Pancreas (tissue), 10 donors: ENCODE results near the gene GP1BA. TPM values are rescaled to one million over a fixed set of nuclear protein-coding genes. Genes with fewer than 3 reads are reported as not detected.
A peak's percentile ranks its signal among the peaks of the same experiment; 100 is the strongest.

ENCODE experiments used
- ATAC-seq, 4 donors: fragments of 200-7000 bp; cut with Tn5 transposase; one replicate each; pipeline versions ENCODE4 v1.8.0 to v1.9.1; 2020; ENCODE audit warnings: mild to moderate bottlenecking in 4 of 4, moderate library complexity in 4 of 4
- DNase-seq, 6 donors: peaks; one replicate each; pipeline ENCODE4 v3.0.0-alpha.2; 2020
- FAIRE-seq: peaks from 2 replicates; lab custom pipeline; 2012; peaks lifted over from hg19 to GRCh38; lab: Jason Lieb, UNC
- H3K27ac ChIP-seq, 4 donors: fragments of 200-600 bp; sonication (generic); 1 replicate in 3 of 4; 2 replicates in 1 of 4; pipeline versions ENCODE4 v1.5.0 to v1.8.0; 2020
- H3K27me3 ChIP-seq, 4 donors: fragments of 200-600 bp; one replicate each; pipeline ENCODE4 v1.8.0; 2021
- H3K36me3 ChIP-seq, 3 donors: fragments of 200-600 bp; sonication (generic) in 1 of 3; one replicate each; pipeline versions ENCODE4 v1.5.0 to v1.8.0; 2020 to 2021
- H3K4me1 ChIP-seq, 3 donors: fragments of 200-600 bp; one replicate each; pipeline ENCODE4 v1.8.0; 2021
- H3K4me3 ChIP-seq, 4 donors: fragments of 200-600 bp; sonication (generic) in 2 of 4; one replicate each; pipeline versions ENCODE4 v1.5.0 to v1.8.0; 2020 to 2021
- H3K9me3 ChIP-seq, 4 donors: fragments of 200-600 bp; one replicate each; pipeline ENCODE4 v1.8.0; 2021
- WGBS, 2 donors: extraction: QIAGEN DNeasy Blood & Tissue Kit; methylation state at CpG; one replicate each; pipeline ENCODE4 v1.1.7; 2013; 5-methylcytosine and 5-hydroxymethylcytosine counted together
- intact Hi-C, 3 donors: fragments of 100-400 bp; cut with DNase I; formaldehyde crosslinking; loops; one replicate each; pipeline versions ENCODE4 v1.11.1 to v1.14.2; 2022
- polyA plus RNA-seq, 2 donors: library from polyadenylated mRNA; stranded (reverse); fragments of 200-250 nt; gene quantifications; one replicate each; pipeline ENCODE4 v1.2.3, GENCODE V29; 2013
- total RNA-seq, 6 donors: library from RNA; stranded (reverse); fragmentation: NEBNext Ultra II Directional in 4 of 6; extraction: Animal tissue kit (Norgen Biotek cat#: 25700) in 4 of 6; gene quantifications; one replicate each; pipeline versions ENCODE4 v1.2.1 to v1.2.4, GENCODE V29; 2021 to 2023
- TF ChIP-seq, protein P1 (sequence below), 4 donors: fragments of 200-600 bp; sonication (generic) in 3 of 4; IDR thresholded peaks; one replicate each; pipeline versions ENCODE4 v1.5.0 to v1.8.0; 2021; ENCODE audit warnings: antibody characterized with exemption in 4 of 4
- donor health status: healthy with polysubstance abuse.
- donor health status: DM: no; HTN: no; CAD: no; lungs with moderate emphysema.
- donor health status: DM: no; HTN: no; CAD: no.
- donor health status: control.
- donor health status: control.
- donor health status: Bipolar disorder and iron deficiency.
- donor health status: DM: yes; HTN: yes; CAD: no.
- donor health status: DM: no; HTN: no; CAD: no.
- donor health status: DM: no; HTN: no; CAD: no.
- donor health status: DM: yes; HTN: yes; CAD: no.

The GP1BA gene
- total and polyA plus RNA-seq, 8 donors, result 0.06 to 0.37 (median 0.13) TPM; not detected in 4

DNA sequence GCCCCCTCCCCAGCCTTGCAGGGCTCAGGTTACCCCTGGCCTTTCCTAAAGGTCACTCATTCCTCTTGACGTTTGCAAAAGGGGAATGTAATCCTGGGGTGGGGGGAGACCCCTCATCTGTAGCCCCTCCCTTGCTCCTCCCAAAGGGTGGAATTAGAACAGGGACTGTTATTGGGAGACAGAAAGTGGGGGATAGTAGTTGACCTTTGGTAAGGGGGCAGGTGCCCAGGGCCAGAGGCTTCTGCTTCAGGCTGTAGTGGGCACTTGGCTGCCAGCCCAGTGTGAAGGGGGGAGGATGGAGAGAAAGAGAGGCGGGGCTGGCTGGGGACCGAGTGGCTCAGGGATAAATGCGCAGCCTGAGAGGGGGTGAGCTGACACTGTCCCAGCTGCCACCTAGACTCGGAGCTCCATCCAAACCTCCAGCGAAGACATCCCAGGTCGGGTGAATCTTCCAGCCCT, 18.7 kb downstream of the GP1BA start, which contains the start of gene ENO3:
Gene ENO3 (plus strand): TSS at position 374 of the 459 bp plus-strand sequence. CDS start 711 bp downstream, outside the sequence.
- DNase-seq, result peak in 2 of 6 donors; percentile 44 to 74
- peak within 1 kb of the TSS; percentile 88 to 99 (median 98) for H3K27ac ChIP-seq
- ATAC-seq, result no peak
- peaks cover 0 to 3% (median 0%) of the 10 kb centered on the region in 3 donors for H3K36me3 ChIP-seq
- TF ChIP-seq, protein P1, sequence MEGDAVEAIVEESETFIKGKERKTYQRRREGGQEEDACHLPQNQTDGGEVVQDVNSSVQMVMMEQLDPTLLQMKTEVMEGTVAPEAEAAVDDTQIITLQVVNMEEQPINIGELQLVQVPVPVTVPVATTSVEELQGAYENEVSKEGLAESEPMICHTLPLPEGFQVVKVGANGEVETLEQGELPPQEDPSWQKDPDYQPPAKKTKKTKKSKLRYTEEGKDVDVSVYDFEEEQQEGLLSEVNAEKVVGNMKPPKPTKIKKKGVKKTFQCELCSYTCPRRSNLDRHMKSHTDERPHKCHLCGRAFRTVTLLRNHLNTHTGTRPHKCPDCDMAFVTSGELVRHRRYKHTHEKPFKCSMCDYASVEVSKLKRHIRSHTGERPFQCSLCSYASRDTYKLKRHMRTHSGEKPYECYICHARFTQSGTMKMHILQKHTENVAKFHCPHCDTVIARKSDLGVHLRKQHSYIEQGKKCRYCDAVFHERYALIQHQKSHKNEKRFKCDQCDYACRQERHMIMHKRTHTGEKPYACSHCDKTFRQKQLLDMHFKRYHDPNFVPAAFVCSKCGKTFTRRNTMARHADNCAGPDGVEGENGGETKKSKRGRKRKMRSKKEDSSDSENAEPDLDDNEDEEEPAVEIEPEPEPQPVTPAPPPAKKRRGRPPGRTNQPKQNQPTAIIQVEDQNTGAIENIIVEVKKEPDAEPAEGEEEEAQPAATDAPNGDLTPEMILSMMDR (IDR thresholded peaks at IDR 0.05), result no peak
- no peak for FAIRE-seq
- no peaks in the 10 kb centered on the region for H3K9me3 ChIP-seq
- intact Hi-C loops, result no loop called here
- 56 to 60% methylated on average over 4 to 7 of the region's 7 CpGs for WGBS, 2 donors
- H3K4me3 ChIP-seq, result peak within 1 kb of the TSS; percentile 94 to 100 (median 97)
- H3K27me3 ChIP-seq, result no peaks in the 10 kb centered on the region
- peaks cover 0 to 12% (median 0%) of the 10 kb centered on the region in 3 donors for H3K4me1 ChIP-seq

DNA sequence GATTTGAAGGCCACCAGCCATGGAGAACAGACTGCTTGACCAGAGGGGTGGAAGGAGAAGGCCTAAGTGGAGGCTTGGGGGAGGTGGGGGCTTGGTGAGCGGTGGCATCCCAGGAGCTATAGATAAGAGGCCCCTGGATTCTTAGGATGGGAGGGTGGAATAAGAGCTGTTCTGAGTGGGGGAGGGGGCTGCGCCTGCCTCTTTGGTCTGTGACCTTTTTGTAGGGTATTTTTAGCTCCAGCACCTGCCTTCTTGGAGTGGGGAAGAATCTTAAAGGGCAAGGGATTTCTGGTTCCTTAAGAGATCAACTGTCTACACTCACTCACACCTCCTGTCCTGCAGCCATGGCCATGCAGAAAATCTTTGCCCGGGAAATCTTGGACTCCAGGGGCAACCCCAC, 19.4 kb downstream of the GP1BA start:
- no peaks in the 10 kb centered on the region for H3K9me3 ChIP-seq
- DNase-seq (peak in 1 of 6 donors; percentile 13), ATAC-seq (no peak), FAIRE-seq (no peak)
- WGBS, 2 donors, result 62 to 68% methylated on average over 3 of the region's 3 CpGs
- no peak overlapping the region for H3K27ac ChIP-seq
- no peak overlapping the region for H3K4me3 ChIP-seq
- no peaks in the 10 kb centered on the region for H3K27me3 ChIP-seq
- peaks cover 0 to 5% (median 0%) of the 10 kb centered on the region in 3 donors for H3K4me1 ChIP-seq
- H3K36me3 ChIP-seq, result no peaks in the 10 kb centered on the region
- TF ChIP-seq, protein P1 (IDR thresholded peaks at IDR 0.05), result no peak
- intact Hi-C loops, result no loop called here

DNA sequence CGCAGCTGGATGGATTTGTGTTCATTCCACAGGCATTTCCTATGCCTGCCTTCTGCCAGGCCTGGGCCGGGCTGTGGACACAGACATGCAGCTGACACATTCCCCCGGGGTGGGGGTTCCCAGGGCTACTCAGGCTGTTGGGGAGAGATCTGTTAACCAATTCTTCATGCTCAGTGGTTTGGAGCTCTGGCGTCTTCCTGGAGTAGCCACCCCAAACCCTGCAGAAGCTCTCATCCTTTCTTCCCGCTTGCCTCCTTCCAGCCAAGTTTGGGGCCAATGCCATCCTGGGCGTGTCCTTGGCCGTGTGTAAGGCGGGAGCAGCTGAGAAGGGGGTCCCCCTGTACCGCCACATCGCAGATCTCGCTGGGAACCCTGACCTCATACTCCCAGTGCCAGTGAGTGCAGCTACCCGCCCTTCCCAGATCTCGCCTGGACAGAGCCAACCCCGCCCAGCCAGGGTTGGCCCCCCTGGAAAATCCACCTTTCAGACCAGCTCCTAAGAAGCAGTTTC, 21.4 kb downstream of the GP1BA start:
- no peak for FAIRE-seq
- Histone ChIP-seq H3K4me1 (peaks cover 0 to 3% (median 0%) of the 10 kb centered on the region in 3 donors), H3K4me3 (no peak overlapping the region), H3K27me3 (no peaks in the 10 kb centered on the region), H3K27ac (no peak overlapping the region), H3K36me3 (no peaks in the 10 kb centered on the region), H3K9me3 (no peaks in the 10 kb centered on the region)
- TF ChIP-seq, protein P1 (IDR thresholded peaks at IDR 0.05), result no peak
- no peak for DNase-seq
- no peak for ATAC-seq
- 73 to 74% methylated on average over 14 of the region's 14 CpGs for WGBS, 2 donors
- intact Hi-C loops, result no loop called here

DNA sequence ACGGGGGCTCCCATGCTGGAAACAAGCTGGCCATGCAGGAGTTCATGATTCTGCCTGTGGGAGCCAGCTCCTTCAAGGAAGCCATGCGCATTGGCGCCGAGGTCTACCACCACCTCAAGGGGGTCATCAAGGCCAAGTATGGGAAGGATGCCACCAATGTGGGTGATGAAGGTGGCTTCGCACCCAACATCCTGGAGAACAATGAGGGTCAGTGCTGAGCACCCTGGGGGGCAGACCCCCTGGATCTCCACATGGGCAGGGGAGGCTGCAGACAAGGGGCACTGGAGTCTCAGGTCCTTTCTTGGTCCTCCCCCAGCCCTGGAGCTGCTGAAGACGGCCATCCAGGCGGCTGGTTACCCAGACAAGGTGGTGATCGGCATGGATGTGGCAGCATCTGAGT, 23.0 kb downstream of the GP1BA start:
- intact Hi-C loops, result no loop called here
- H3K27me3 ChIP-seq, result no peaks in the 10 kb centered on the region
- TF ChIP-seq, protein P1 (IDR thresholded peaks at IDR 0.05), result no peak
- ATAC-seq (no peak), FAIRE-seq (no peak), DNase-seq (peak in 2 of 6 donors; percentile 21 to 36)
- H3K4me1 ChIP-seq, result peaks cover 0 to 3% (median 0%) of the 10 kb centered on the region in 3 donors
- no peak overlapping the region for H3K4me3 ChIP-seq
- no peak overlapping the region for H3K27ac ChIP-seq
- H3K9me3 ChIP-seq, result no peaks in the 10 kb centered on the region
- peaks cover 5 to 13% (median 6%) of the 10 kb centered on the region in 3 donors for H3K36me3 ChIP-seq
- WGBS, 2 donors, result 93 to 95% methylated on average over 8 of the region's 8 CpGs

DNA sequence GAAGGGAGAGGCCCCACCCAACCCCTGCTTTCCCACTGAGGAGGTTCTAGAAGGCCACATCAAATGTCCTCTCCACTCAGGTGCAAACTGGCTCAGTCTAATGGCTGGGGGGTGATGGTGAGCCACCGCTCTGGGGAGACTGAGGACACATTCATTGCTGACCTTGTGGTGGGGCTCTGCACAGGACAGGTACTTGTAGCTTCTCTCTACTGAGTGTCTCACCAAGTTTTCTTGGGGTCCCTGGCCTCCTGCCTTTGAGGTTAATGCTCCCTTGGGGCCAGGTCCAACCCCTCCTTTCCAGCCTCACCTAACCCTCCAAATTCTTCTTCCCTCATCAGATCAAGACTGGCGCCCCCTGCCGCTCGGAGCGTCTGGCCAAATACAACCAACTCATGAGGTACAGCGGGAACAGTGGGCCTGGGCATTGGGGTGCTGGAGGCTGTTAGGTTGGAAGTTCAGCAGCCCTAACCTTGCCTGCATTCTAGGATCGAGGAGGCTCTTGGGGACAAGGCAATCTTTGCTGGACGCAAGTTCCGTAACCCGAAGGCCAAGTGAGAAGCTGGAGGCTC, 24.5 kb downstream of the GP1BA start:
- Histone ChIP-seq H3K9me3 (no peaks in the 10 kb centered on the region), H3K27ac (no peak overlapping the region), H3K36me3 (peaks cover 5 to 15% (median 6%) of the 10 kb centered on the region in 3 donors), H3K4me1 (no peaks in the 10 kb centered on the region), H3K4me3 (no peak overlapping the region), H3K27me3 (no peaks in the 10 kb centered on the region)
- FAIRE-seq (no peak), DNase-seq (peak in 3 of 6 donors; percentile 27 to 79 (median 67)), ATAC-seq (peak in 2 of 4 donors; percentile 50 to 51)
- TF ChIP-seq, protein P1 (IDR thresholded peaks at IDR 0.05), result peak in 2 of 4 donors; percentile 12 to 18
- 66 to 76% methylated on average over 10 of the region's 10 CpGs for WGBS, 2 donors
- intact Hi-C loops, result no loop called here
